Measurements from ENCODE around the gene IDH2. TPM values are rescaled to one million over a fixed set of nuclear protein-coding genes. Genes with fewer than 3 reads are reported as not detected.

The IDH2 gene
- total and polyA plus RNA-seq, 4 donors: 65.5 to 144 (median 126) TPM

DNA sequence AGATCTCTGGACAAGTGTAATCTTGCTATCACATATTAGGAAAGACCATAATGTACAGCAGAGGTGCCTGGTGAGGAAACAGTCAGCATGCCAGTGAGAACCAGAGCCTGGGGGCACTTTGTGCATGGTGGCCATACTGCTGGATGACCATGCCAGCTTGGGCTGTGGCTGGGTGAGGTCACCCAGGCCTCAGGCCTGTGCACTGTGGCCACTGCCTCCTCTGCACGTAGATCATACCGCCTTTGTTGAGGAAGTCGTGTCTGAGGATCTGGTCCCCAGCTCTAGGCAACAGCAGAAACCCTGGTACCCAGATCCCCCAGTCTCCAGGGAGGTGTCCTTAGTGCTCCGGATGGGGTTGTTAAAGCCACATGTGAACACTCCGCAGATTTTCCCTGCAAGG, 62.3 kb downstream of the IDH2 start:
- H3K36me3 ChIP-seq (ENCODE audit: control insufficient read depth, insufficient read depth, low read length): peaks cover 10% of the 10 kb centered on the region
- no peak overlapping the region for H3K4me3 ChIP-seq (ENCODE audit: low read depth, low read length)
- DNase-seq (ENCODE audit: low read depth in 4 of 6, low spot score in 6 of 6): no peak
- H3K4me1 ChIP-seq (ENCODE audit: control insufficient read depth, insufficient read depth, low read length): peaks cover 61% of the 10 kb centered on the region
- no peak overlapping the region for H3K27ac ChIP-seq (ENCODE audit: low read depth, low read length)
- 45% methylated on average over 2 of the region's 5 CpGs for WGBS (ENCODE audit: insufficient coverage)
- no peaks in the 10 kb centered on the region for H3K9me3 ChIP-seq (ENCODE audit: control insufficient read depth, insufficient read depth, low read length)
- no peaks in the 10 kb centered on the region for H3K27me3 ChIP-seq (ENCODE audit: control insufficient read depth, insufficient read depth, low read length)

DNA sequence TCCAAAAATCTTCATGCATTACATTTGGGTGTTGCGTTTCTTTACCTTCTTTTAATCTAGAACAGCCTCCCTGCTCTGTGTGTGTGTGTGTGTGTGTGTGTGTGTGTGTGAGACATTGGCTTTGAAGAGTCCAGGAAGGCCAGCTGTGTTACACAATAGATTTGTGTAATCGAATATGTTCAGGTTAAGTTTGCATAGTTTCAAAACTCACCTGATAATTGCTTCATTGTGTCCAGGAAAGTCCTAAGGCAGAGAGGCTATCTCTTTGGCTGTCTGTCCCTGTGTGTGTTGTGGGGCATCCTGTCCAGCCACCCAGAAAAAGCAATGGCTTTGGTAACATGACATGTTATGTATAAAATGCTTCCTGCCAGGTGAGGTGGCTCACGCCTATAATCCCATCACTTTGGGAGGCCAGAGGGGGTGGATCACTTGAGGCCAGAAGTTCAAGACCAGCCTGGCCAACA, 63.6 kb downstream of the IDH2 start:
- 83% methylated on average over 1 of the region's 3 CpGs for WGBS (ENCODE audit: insufficient coverage)
- Histone ChIP-seq H3K27ac (ENCODE audit: low read depth, low read length) (no peak overlapping the region), H3K9me3 (ENCODE audit: control insufficient read depth, insufficient read depth, low read length) (no peaks in the 10 kb centered on the region), H3K4me1 (ENCODE audit: control insufficient read depth, insufficient read depth, low read length) (peaks cover 67% of the 10 kb centered on the region), H3K4me3 (ENCODE audit: low read depth, low read length) (no peak overlapping the region), H3K36me3 (ENCODE audit: control insufficient read depth, insufficient read depth, low read length) (peaks cover 8% of the 10 kb centered on the region), H3K27me3 (ENCODE audit: control insufficient read depth, insufficient read depth, low read length) (no peaks in the 10 kb centered on the region)
- DNase-seq (ENCODE audit: low read depth in 4 of 6, low spot score in 6 of 6): no peak

DNA sequence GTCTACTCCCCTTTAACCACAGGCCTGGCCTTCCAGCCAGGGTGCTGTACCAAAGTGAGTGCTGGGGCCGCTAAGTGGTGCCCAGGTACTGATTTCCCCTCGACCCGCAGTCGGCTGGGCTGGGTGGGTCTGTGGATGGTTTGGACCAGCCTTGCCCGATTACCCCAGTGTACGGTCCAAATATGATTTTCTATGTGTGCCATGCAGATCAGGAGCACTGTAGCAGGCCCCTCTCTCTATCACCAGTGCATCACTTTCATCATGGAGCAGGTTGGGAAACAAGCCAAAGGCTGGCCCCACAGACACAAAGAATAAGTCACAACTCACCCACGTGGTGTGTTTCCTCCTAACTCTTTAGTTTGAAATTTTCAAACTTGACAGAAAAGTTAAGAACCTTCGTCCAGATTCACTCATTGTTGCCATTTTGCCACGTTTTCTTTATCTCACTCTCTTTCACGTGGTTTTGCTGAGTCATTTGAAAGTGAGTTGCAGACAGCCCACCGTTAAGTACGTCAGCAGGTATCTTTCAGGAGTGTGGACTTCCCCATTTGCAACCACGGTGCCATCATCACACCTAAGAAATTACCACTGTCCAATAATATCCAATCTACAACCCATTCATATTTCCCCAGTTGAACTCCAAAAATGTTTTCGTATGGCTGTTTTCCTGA, 64.2 kb downstream of the IDH2 start:
- Histone ChIP-seq H3K36me3 (ENCODE audit: control insufficient read depth, insufficient read depth, low read length) (peaks cover 7% of the 10 kb centered on the region), H3K9me3 (ENCODE audit: control insufficient read depth, insufficient read depth, low read length) (no peaks in the 10 kb centered on the region), H3K27me3 (ENCODE audit: control insufficient read depth, insufficient read depth, low read length) (no peaks in the 10 kb centered on the region), H3K4me1 (ENCODE audit: control insufficient read depth, insufficient read depth, low read length) (peaks cover 67% of the 10 kb centered on the region), H3K27ac (ENCODE audit: low read depth, low read length) (no peak overlapping the region), H3K4me3 (ENCODE audit: low read depth, low read length) (no peak overlapping the region)
- DNase-seq (ENCODE audit: low read depth in 4 of 6, low spot score in 6 of 6): no peak
- 88% methylated on average over 11 of the region's 14 CpGs for WGBS (ENCODE audit: insufficient coverage)

DNA sequence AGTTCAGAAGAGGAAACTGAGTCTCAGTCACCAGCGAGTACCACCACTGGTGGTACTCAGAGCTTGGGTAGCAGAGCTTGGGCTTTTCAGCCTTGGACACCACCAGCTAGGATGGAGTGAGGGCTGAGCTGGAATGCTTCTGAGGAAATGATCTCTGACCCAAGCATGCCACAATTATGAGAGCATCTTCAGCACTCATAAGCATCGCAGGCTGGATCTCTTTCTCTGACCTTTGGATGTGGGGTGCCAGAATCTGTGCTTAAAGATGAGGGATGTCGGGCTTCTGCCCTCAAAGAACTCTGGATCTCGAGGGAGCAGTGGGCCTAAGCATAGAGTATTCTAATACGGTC, 64.8 kb downstream of the IDH2 start:
- no peak overlapping the region for H3K27ac ChIP-seq (ENCODE audit: low read depth, low read length)
- H3K9me3 ChIP-seq (ENCODE audit: control insufficient read depth, insufficient read depth, low read length): no peaks in the 10 kb centered on the region
- DNase-seq (ENCODE audit: low read depth in 4 of 6, low spot score in 6 of 6): no peak
- H3K4me3 ChIP-seq (ENCODE audit: low read depth, low read length): no peak overlapping the region
- no peaks in the 10 kb centered on the region for H3K27me3 ChIP-seq (ENCODE audit: control insufficient read depth, insufficient read depth, low read length)
- H3K36me3 ChIP-seq (ENCODE audit: control insufficient read depth, insufficient read depth, low read length): peaks cover 4% of the 10 kb centered on the region
- H3K4me1 ChIP-seq (ENCODE audit: control insufficient read depth, insufficient read depth, low read length): peaks cover 63% of the 10 kb centered on the region
- WGBS (ENCODE audit: insufficient coverage): 80% methylated on average over 4 of the region's 5 CpGs

DNA sequence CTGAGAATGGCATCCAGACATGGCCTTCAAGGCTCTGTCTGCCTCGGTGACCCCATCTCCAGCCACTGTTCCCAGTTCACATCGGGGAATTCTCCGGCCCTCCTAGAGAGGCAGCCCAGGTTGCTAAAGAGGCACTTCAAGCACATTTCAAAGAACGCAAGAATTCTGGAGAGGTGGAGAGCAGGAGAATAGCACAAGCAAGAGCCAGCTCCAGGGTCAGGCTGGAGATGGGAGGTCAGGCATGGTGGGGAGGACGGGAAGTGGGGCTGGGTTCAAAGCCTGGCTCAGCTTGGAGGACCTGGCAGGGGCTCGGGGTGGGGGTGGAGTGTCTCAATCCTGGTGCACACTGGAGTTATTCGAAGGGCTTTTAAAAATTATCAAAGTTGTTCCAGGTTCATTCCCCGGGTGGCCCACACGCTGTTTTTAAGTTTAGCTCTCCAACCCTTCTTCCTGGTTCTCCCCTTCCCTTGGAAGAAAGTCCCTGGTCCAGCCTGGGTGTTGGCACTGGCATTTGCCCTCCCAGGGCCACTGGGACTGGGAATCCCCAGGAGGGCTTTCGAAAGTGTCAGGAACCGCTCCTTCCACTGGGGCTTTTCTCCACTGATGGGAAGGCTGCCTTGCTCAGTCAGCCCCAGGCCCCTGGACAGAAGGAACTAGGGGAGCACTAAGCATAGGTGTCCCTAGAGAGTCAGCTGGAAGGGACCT, 65.3 kb downstream of the IDH2 start:
- no peak for DNase-seq (ENCODE audit: low read depth in 4 of 6, low spot score in 6 of 6)
- 74% methylated on average over 11 of the region's 11 CpGs for WGBS (ENCODE audit: insufficient coverage)
- Histone ChIP-seq H3K9me3 (ENCODE audit: control insufficient read depth, insufficient read depth, low read length) (no peaks in the 10 kb centered on the region), H3K27me3 (ENCODE audit: control insufficient read depth, insufficient read depth, low read length) (no peaks in the 10 kb centered on the region), H3K4me1 (ENCODE audit: control insufficient read depth, insufficient read depth, low read length) (peaks cover 58% of the 10 kb centered on the region), H3K36me3 (ENCODE audit: control insufficient read depth, insufficient read depth, low read length) (peaks cover 4% of the 10 kb centered on the region), H3K4me3 (ENCODE audit: low read depth, low read length) (no peak overlapping the region), H3K27ac (ENCODE audit: low read depth, low read length) (no peak overlapping the region)

DNA sequence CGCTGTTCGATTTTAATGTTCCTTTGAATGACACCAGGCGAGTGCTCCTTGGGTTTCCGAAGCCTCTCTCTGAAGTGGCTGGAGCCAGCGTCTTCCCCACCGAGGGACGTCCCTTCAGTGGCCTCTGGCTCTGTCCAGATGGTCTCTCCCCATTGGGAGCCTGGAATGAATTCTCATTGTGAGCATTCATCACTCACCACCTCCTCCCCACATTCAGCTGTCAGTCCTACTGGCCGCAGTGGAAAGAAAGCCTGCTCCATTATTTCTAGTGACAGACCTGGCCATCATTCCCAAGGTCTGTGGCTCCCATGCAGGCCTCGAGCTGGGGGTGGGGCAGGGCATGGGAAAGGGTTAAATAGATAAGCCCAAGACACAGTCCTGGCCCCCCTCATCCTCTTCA, 65.9 kb downstream of the IDH2 start:
- peaks cover 4% of the 10 kb centered on the region for H3K36me3 ChIP-seq (ENCODE audit: control insufficient read depth, insufficient read depth, low read length)
- H3K4me3 ChIP-seq (ENCODE audit: low read depth, low read length): no peak overlapping the region
- no peaks in the 10 kb centered on the region for H3K9me3 ChIP-seq (ENCODE audit: control insufficient read depth, insufficient read depth, low read length)
- H3K27ac ChIP-seq (ENCODE audit: low read depth, low read length): no peak overlapping the region
- no peak for DNase-seq (ENCODE audit: low read depth in 4 of 6, low spot score in 6 of 6)
- no peaks in the 10 kb centered on the region for H3K27me3 ChIP-seq (ENCODE audit: control insufficient read depth, insufficient read depth, low read length)
- peaks cover 58% of the 10 kb centered on the region for H3K4me1 ChIP-seq (ENCODE audit: control insufficient read depth, insufficient read depth, low read length)
- 25% methylated on average over 7 of the region's 9 CpGs for WGBS (ENCODE audit: insufficient coverage)

DNA sequence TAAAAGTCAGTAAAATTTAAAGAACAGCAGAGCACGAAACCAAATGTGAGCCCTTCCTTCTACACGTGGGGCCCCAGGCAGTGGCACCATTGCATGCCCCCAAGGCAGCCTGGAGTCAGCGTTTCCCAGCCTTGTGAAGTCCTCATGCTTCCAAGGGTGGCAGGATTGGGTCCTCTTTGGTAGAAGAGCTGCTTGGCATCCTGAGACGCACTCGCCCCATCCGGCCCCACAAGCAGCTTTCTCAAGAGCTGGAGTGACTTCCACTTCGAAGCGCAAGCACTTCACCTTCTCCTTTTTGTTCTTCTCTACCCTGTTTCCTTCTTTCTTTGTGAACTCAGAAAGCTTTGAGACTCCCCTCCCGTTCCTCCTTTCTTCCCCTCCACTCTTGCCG, 66.4 kb downstream of the IDH2 start:
- Histone ChIP-seq H3K27ac (ENCODE audit: low read depth, low read length) (peak overlapping the region; percentile 54), H3K9me3 (ENCODE audit: control insufficient read depth, insufficient read depth, low read length) (no peaks in the 10 kb centered on the region), H3K4me1 (ENCODE audit: control insufficient read depth, insufficient read depth, low read length) (peaks cover 58% of the 10 kb centered on the region), H3K36me3 (ENCODE audit: control insufficient read depth, insufficient read depth, low read length) (peaks cover 4% of the 10 kb centered on the region), H3K27me3 (ENCODE audit: control insufficient read depth, insufficient read depth, low read length) (no peaks in the 10 kb centered on the region), H3K4me3 (ENCODE audit: low read depth, low read length) (no peak overlapping the region)
- WGBS (ENCODE audit: insufficient coverage): 36% methylated on average over 9 of the region's 10 CpGs
- DNase-seq (ENCODE audit: low read depth in 4 of 6, low spot score in 6 of 6): no peak

DNA sequence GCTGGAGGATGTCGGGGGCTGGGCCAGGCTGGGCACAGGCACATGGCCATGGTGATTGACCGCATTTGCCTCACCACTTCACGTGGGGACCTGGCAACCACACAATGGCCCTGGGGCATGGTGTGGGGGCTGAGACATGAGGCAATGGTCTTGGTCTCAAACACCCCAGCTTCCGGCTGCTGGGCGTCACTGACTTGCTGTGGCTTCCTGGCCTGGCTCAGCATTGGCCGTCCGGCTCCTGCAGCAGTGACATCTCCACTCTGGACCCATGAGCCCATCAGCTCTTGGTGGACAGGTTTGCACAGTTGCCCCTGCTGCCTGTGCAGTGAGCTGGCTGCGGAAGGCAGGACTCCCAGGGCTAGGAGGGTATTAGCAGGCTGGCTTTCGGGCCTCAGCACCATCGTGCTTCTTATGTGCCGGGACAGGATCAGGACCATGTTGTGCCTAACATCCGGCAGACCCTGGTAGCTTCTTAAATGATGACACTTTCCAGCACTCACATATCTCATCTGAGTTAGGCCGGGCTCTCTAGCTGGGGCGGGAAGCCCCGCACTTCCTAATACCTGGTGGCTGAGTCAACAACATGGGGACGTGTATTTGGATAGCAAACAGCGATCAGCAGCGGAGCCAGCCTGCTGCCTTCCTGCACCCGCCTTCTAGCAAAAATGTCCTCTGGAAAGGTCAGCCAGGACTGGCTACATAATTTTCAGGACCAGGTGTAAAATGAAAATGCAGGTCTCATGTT, 67.0 kb downstream of the IDH2 start:
- Histone ChIP-seq H3K27ac (ENCODE audit: low read depth, low read length) (peak overlapping the region; percentile 54), H3K27me3 (ENCODE audit: control insufficient read depth, insufficient read depth, low read length) (no peaks in the 10 kb centered on the region), H3K4me3 (ENCODE audit: low read depth, low read length) (no peak overlapping the region), H3K9me3 (ENCODE audit: control insufficient read depth, insufficient read depth, low read length) (no peaks in the 10 kb centered on the region), H3K4me1 (ENCODE audit: control insufficient read depth, insufficient read depth, low read length) (peaks cover 54% of the 10 kb centered on the region), H3K36me3 (ENCODE audit: control insufficient read depth, insufficient read depth, low read length) (peaks cover 4% of the 10 kb centered on the region)
- WGBS (ENCODE audit: insufficient coverage): 77% methylated on average over 16 of the region's 19 CpGs
- DNase-seq (ENCODE audit: low read depth in 4 of 6, low spot score in 6 of 6): no peak

DNA sequence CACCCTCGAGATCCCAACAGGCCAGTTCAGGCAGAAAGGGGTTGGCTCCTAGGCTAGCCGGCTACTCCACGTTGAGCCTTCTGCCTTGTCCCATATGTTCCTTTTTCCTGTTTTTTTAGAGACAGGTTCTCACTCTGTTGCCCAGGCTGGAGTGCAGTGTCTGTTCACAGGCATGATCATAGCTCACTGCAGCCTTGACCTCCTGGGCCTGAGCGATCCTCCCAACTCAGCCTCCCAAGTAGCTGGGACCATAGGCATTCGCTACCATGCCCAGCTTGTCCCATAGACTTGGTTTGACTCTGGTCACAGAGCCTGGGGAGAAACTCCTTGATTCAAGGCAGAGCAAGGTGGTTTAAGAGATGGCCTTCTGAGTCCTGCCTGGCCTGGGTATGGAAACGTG, 68.8 kb downstream of the IDH2 start:
- no peaks in the 10 kb centered on the region for H3K9me3 ChIP-seq (ENCODE audit: control insufficient read depth, insufficient read depth, low read length)
- no peak overlapping the region for H3K4me3 ChIP-seq (ENCODE audit: low read depth, low read length)
- H3K4me1 ChIP-seq (ENCODE audit: control insufficient read depth, insufficient read depth, low read length): peaks cover 50% of the 10 kb centered on the region
- no peak for DNase-seq (ENCODE audit: low read depth in 4 of 6, low spot score in 6 of 6)
- 80% methylated on average over 6 of the region's 6 CpGs for WGBS (ENCODE audit: insufficient coverage)
- no peaks in the 10 kb centered on the region for H3K27me3 ChIP-seq (ENCODE audit: control insufficient read depth, insufficient read depth, low read length)
- peaks cover 4% of the 10 kb centered on the region for H3K36me3 ChIP-seq (ENCODE audit: control insufficient read depth, insufficient read depth, low read length)
- no peak overlapping the region for H3K27ac ChIP-seq (ENCODE audit: low read depth, low read length)

Data from spinal cord (tissue), 10 donors.